K562 (cell line): ENCODE data around the gene DENND6A. TPM values are rescaled to one million over a fixed set of nuclear protein-coding genes. Genes with fewer than 3 reads are reported as not detected.

Experiments used
- TCFL5 ChIP-seq: fragments of 250-450 bp; sonication (Bioruptor Pico); conservative IDR thresholded peaks from 2 replicates; pipeline ENCODE4 v1.6.1; 2021; ENCODE audit warnings: mild to moderate bottlenecking, moderate library complexity, matching md5 sums
- ZNF707 ChIP-seq: fragments of 250-450 bp; sonication (Bioruptor Pico); conservative IDR thresholded peaks from 2 replicates; pipeline ENCODE4 v1.8.0; 2022; ENCODE audit warnings: inconsistent platforms, mild to moderate bottlenecking, moderate library complexity
- polyA plus RNA-seq, 8 experiments: library from polyadenylated mRNA; depleted of rRNA in 4 of 8; stranded (reverse) in 5 of 8; unstranded in 3 of 8; fragments of >200 nt; fragmentation: Nextera tagmentation in 2 of 8; fragmentation: Illumina TruSeq in 1 of 8; extraction: Ambion mirVana in 2 of 8; extraction: Trizol in 1 of 8; gene quantifications; 2 replicates each; pipeline versions ENCODE4 v1.2.1 to v1.2.3, GENCODE V29; 2011 to 2014; ENCODE audit warnings: inconsistent platforms in 1 of 8, missing spikeins in 1 of 8
- total RNA-seq, 7 experiments: library from RNA; depleted of rRNA in 6 of 7; stranded (reverse); fragments of >200 nt in 6 of 7; fragmentation: Illumina TruSeq in 2 of 7; extraction: Trizol in 2 of 7; gene quantifications; 2 replicates each; pipeline versions ENCODE4 v1.2.1 to v1.2.3, GENCODE V29; 2011 to 2021; ENCODE audit warnings: low replicate concordance in 1 of 7
- TF ChIP-seq, protein P1 (sequence below), 2 experiments: fragments of 150-350 bp in 1 of 2; IDR thresholded peaks; 2 replicates each; pipeline ENCODE4 v1.6.1; 2012 to 2016; ENCODE audit warnings: low read depth in 2 of 2, low read length in 2 of 2, mild to moderate bottlenecking in 1 of 2, moderate library complexity in 1 of 2
- TF ChIP-seq, protein P2 (sequence below), 2 experiments: fragments of 450-650 bp; conservative IDR thresholded peaks; 2 replicates each; pipeline ENCODE4 v1.6.1; 2017; ENCODE audit warnings: mild to moderate bottlenecking in 2 of 2, moderate library complexity in 2 of 2
- TF ChIP-seq, protein P3 (sequence below): fragments of 250-450 bp; sonication (Bioruptor Pico); IDR thresholded peaks from 2 replicates; pipeline ENCODE4 v1.4.0; 2020; ENCODE audit warnings: mild to moderate bottlenecking

DENND6A gene
- total and polyA plus RNA-seq, 9 of the 15 experiments (the other 6 are each of a cell fraction or from before 2014, with no cell fraction given), result 1.5 to 12.7 (median 7.1) TPM

DNA sequence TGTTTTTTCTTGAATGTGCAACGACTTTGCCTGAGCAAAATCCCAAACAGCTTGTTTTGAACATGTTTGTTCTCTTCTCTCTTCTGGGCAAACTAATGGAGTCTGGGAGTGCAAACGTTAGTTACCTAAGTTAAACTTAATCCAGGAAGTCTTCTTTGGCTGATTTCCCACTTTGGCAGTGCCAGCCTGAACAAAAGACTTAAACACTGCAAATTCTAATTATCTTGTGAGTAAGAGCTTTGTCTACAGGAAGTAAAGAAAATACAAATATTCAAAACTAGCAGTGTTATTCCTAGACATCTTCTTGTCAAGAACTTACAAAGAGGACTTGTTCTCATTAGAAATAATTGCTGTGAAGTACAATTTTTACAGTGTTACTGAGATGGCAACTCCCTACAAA lies 16.7 kb upstream of the DENND6A start (continued):
- TF ChIP-seq, protein P1, sequence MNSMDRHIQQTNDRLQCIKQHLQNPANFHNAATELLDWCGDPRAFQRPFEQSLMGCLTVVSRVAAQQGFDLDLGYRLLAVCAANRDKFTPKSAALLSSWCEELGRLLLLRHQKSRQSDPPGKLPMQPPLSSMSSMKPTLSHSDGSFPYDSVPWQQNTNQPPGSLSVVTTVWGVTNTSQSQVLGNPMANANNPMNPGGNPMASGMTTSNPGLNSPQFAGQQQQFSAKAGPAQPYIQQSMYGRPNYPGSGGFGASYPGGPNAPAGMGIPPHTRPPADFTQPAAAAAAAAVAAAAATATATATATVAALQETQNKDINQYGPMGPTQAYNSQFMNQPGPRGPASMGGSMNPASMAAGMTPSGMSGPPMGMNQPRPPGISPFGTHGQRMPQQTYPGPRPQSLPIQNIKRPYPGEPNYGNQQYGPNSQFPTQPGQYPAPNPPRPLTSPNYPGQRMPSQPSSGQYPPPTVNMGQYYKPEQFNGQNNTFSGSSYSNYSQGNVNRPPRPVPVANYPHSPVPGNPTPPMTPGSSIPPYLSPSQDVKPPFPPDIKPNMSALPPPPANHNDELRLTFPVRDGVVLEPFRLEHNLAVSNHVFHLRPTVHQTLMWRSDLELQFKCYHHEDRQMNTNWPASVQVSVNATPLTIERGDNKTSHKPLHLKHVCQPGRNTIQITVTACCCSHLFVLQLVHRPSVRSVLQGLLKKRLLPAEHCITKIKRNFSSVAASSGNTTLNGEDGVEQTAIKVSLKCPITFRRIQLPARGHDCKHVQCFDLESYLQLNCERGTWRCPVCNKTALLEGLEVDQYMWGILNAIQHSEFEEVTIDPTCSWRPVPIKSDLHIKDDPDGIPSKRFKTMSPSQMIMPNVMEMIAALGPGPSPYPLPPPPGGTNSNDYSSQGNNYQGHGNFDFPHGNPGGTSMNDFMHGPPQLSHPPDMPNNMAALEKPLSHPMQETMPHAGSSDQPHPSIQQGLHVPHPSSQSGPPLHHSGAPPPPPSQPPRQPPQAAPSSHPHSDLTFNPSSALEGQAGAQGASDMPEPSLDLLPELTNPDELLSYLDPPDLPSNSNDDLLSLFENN (IDR thresholded peaks at IDR 0.05; ENCODE audit: low read depth in 2 of 2, low read length in 2 of 2), result no peak
- TF ChIP-seq, protein P2, sequence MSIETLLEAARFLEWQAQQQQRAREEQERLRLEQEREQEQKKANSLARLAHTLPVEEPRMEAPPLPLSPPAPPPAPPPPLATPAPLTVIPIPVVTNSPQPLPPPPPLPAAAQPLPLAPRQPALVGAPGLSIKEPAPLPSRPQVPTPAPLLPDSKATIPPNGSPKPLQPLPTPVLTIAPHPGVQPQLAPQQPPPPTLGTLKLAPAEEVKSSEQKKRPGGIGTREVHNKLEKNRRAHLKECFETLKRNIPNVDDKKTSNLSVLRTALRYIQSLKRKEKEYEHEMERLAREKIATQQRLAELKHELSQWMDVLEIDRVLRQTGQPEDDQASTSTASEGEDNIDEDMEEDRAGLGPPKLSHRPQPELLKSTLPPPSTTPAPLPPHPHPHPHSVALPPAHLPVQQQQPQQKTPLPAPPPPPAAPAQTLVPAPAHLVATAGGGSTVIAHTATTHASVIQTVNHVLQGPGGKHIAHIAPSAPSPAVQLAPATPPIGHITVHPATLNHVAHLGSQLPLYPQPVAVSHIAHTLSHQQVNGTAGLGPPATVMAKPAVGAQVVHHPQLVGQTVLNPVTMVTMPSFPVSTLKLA (conservative IDR thresholded peaks at IDR 0.05), result no peak
- TF ChIP-seq, protein P3, sequence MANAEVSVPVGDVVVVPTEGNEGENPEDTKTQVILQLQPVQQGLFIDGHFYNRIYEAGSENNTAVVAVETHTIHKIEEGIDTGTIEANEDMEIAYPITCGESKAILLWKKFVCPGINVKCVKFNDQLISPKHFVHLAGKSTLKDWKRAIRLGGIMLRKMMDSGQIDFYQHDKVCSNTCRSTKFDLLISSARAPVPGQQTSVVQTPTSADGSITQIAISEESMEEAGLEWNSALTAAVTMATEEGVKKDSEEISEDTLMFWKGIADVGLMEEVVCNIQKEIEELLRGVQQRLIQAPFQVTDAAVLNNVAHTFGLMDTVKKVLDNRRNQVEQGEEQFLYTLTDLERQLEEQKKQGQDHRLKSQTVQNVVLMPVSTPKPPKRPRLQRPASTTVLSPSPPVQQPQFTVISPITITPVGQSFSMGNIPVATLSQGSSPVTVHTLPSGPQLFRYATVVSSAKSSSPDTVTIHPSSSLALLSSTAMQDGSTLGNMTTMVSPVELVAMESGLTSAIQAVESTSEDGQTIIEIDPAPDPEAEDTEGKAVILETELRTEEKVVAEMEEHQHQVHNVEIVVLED, result no peak
- TF ChIP-seq ZNF707 (no peak), TCFL5 (CRISPR knock-in tag) (no peak)
